ENCODE results near the gene FAM118A.
"Not testable (repeated sequence)": the region's sequence is repeated elsewhere in the genome, so short reads cannot be mapped to it uniquely, and the experiment has no call there.

Gene FAM118A

DNA sequence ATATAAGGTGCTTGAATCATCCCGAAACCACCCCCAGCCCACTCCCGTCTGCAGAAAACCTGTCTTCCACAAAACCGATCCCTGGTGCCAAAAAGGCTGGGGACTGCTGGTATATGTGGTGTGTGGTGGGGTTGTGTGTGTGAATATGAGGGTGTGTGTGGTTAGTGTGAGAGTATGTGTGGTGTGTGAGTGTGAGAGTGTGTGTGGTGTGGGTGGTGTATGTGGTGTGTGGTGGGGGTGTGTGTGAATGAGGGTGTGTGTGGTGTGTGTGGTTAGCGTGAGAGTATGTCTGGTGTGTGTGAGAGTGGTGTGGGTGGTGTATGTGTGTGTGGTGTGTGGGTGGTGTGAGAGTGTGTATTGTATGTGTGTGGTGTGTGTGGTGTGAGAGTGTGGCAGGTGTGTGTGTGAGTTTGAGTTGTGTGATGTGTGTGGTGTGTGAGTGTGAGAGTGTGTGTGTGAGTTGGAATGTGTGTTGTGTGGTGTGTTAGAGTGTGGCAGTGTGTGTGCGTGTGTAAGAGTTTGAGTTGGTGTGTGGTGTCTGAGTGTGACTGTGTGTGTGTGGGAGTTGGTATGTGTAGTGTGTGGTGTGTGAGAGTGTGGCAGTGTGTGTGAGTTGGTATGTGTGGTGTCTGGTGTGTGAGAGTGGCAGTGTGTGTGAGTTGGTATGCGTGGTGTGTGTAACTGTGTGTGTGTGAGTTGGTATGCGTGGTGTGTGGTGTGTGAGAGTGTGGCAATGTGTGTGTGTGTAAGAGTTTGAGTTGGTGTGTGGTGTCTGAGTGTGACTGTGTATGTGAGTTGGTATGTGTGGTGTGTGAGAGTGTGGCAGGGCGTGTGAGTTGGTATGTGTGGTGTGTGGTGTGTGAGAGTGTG, 18.4 kb upstream of the FAM118A start:
- peaks cover 2% of the 10 kb centered on the region for H3K4me1 ChIP-seq
- no peak overlapping the region for H3K9ac ChIP-seq
- TF ChIP-seq, protein P1, sequence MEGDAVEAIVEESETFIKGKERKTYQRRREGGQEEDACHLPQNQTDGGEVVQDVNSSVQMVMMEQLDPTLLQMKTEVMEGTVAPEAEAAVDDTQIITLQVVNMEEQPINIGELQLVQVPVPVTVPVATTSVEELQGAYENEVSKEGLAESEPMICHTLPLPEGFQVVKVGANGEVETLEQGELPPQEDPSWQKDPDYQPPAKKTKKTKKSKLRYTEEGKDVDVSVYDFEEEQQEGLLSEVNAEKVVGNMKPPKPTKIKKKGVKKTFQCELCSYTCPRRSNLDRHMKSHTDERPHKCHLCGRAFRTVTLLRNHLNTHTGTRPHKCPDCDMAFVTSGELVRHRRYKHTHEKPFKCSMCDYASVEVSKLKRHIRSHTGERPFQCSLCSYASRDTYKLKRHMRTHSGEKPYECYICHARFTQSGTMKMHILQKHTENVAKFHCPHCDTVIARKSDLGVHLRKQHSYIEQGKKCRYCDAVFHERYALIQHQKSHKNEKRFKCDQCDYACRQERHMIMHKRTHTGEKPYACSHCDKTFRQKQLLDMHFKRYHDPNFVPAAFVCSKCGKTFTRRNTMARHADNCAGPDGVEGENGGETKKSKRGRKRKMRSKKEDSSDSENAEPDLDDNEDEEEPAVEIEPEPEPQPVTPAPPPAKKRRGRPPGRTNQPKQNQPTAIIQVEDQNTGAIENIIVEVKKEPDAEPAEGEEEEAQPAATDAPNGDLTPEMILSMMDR (IDR thresholded peaks at IDR 0.05): no peak
- no peak overlapping the region for H3K4me3 ChIP-seq (ENCODE audit: low read depth, low read length)
- no peaks in the 10 kb centered on the region for H3K27me3 ChIP-seq (ENCODE audit: control insufficient read depth, insufficient read depth, low read length)
- no peaks in the 10 kb centered on the region for H3K36me3 ChIP-seq (ENCODE audit: control insufficient read depth, insufficient read depth, low read length)
- H2AFZ ChIP-seq: no peak overlapping the region
- H3K27ac ChIP-seq: no peak overlapping the region
- no peaks in the 10 kb centered on the region for H3K9me3 ChIP-seq (ENCODE audit: control insufficient read depth, low read length)
- no peaks in the 10 kb centered on the region for H3K79me2 ChIP-seq
- H3K4me2 ChIP-seq (ENCODE audit: low read length): no peak overlapping the region

DNA sequence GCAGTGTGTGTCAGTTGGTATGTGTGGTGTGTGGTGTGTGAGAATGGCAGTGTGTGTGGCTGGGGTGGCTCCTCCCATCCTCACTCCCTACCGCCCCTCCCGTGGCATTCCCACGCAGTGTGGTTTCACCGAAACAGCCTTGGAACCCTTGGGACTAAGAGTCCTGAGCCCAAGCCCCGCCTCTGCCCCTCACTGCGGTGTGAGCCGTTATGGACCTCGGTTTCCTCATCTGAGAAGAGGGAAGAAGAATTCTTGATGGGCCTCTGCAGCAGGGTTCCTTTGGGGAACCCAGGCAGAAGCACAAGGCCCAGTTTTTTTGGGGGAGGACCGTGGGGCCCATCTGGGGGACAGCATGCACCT, 17.8 kb upstream of the FAM118A start:
- H3K4me2 ChIP-seq (ENCODE audit: low read length): no peak overlapping the region
- H3K4me1 ChIP-seq: peaks cover 2% of the 10 kb centered on the region
- no peak overlapping the region for H3K27ac ChIP-seq
- no peaks in the 10 kb centered on the region for H3K79me2 ChIP-seq
- no peaks in the 10 kb centered on the region for H3K9me3 ChIP-seq (ENCODE audit: control insufficient read depth, low read length)
- no peak overlapping the region for H3K9ac ChIP-seq
- TF ChIP-seq, protein P1 (IDR thresholded peaks at IDR 0.05): no peak
- no peak overlapping the region for H2AFZ ChIP-seq
- H3K4me3 ChIP-seq (ENCODE audit: low read depth, low read length): no peak overlapping the region
- H3K36me3 ChIP-seq (ENCODE audit: control insufficient read depth, insufficient read depth, low read length): no peaks in the 10 kb centered on the region
- no peaks in the 10 kb centered on the region for H3K27me3 ChIP-seq (ENCODE audit: control insufficient read depth, insufficient read depth, low read length)

DNA sequence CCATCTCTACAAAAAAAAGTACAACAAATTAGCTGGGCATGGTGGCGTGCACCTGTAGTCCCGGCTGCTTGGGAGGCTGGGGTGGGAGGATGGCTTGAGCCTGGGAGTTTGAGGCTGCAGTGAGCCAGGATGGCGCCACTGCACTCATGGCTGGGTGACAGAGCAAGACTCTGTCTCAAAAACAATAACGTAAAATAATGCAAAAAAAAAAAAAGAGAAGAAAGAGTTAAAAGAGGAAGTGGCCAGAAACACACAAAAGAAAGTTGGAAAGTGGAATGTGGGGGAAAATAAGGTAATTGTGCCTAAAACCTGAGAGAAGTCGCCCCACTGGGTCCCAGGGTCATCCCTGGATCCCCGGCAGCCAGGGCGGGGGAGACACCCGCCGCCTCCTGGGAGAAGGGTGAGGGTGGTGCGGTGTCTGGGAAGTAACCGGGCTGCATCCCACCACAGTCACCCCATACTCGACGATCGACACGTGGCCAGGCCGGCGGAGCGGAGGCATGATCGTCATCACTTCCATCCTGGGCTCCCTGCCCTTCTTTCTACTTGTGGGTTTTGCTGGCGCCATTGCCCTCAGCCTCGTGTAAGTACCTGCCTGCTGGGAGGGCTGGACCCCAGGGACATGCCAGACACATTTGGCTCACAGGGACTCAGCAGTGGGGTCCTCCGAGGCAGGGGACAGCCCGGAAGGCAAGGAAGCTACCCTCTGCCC, 16.8 kb upstream of the FAM118A start:
- Histone ChIP-seq H3K4me3 (ENCODE audit: low read depth, low read length) (no peak overlapping the region), H3K9me3 (ENCODE audit: control insufficient read depth, low read length) (no peaks in the 10 kb centered on the region), H3K36me3 (ENCODE audit: control insufficient read depth, insufficient read depth, low read length) (no peaks in the 10 kb centered on the region), H3K27me3 (ENCODE audit: control insufficient read depth, insufficient read depth, low read length) (no peaks in the 10 kb centered on the region), H3K9ac (no peak overlapping the region), H3K4me1 (peaks cover 2% of the 10 kb centered on the region), H3K79me2 (no peaks in the 10 kb centered on the region), H3K4me2 (ENCODE audit: low read length) (no peak overlapping the region), H3K27ac (no peak overlapping the region), H2AFZ (no peak overlapping the region)
- TF ChIP-seq, protein P1 (IDR thresholded peaks at IDR 0.05): no peak

DNA sequence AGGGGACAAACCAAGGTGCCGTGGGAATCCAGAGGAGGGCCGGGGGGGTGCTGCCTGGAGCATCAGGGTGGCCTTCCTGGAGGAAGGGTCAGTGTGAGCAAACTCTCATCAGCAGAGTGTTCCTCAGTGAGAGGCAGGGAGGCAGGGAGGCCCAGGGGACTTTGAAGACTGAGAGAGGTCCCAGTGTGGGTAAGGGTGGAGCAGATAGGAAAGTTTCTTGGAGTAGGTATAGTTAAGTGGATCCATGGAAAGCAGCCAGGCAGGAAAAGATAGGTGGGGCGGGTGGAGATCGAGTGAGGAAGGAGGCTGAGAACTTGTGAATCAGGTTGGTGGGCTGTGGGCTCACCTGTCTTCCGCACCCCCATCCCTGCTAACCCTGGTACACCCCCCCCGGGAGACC, 15.7 kb upstream of the FAM118A start:
- peaks cover 2% of the 10 kb centered on the region for H3K4me1 ChIP-seq
- no peak overlapping the region for H3K27ac ChIP-seq
- no peak overlapping the region for H3K9ac ChIP-seq
- no peak overlapping the region for H3K4me3 ChIP-seq (ENCODE audit: low read depth, low read length)
- H3K9me3 ChIP-seq (ENCODE audit: control insufficient read depth, low read length): no peaks in the 10 kb centered on the region
- H3K4me2 ChIP-seq (ENCODE audit: low read length): peak overlapping the region; percentile 42
- no peaks in the 10 kb centered on the region for H3K79me2 ChIP-seq
- H3K27me3 ChIP-seq (ENCODE audit: control insufficient read depth, insufficient read depth, low read length): no peaks in the 10 kb centered on the region
- no peaks in the 10 kb centered on the region for H3K36me3 ChIP-seq (ENCODE audit: control insufficient read depth, insufficient read depth, low read length)
- TF ChIP-seq, protein P1 (IDR thresholded peaks at IDR 0.05): no peak
- no peak overlapping the region for H2AFZ ChIP-seq

DNA sequence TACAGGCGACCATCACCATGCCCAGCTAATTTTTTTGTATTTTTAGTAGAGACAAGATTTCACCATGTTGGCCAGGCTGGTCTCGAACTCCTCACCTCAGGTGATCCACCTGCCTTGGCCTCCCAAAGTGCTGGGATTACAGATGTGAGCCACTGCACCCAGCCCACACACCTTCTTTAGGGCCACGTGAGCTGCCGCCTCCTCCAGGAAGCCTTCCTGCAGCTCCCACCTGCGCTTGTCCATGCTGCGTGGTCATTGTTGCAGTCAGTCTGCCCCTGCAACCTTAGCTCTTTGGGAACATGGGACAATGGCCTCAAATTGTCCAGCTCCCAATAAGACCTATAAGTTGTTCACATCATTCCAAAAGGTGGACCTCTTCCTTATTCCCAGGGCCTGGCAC, 14.7 kb upstream of the FAM118A start:
- not testable (repeated sequence) for H2AFZ ChIP-seq; H3K4me1 ChIP-seq; H3K27ac ChIP-seq; H3K4me3 ChIP-seq (ENCODE audit: low read depth, low read length); H3K4me2 ChIP-seq (ENCODE audit: low read length); H3K79me2 ChIP-seq; H3K9me3 ChIP-seq (ENCODE audit: control insufficient read depth, low read length); H3K36me3 ChIP-seq (ENCODE audit: control insufficient read depth, insufficient read depth, low read length); H3K9ac ChIP-seq; H3K27me3 ChIP-seq (ENCODE audit: control insufficient read depth, insufficient read depth, low read length)

Data from parathyroid adenoma (tissue), 2 donors.